ENCODE data around the gene NRCAM.
"Not testable (repeated sequence)": the region's sequence is repeated elsewhere in the genome, so short reads cannot be mapped to it uniquely, and the experiment has no call there.

NRCAM gene

DNA sequence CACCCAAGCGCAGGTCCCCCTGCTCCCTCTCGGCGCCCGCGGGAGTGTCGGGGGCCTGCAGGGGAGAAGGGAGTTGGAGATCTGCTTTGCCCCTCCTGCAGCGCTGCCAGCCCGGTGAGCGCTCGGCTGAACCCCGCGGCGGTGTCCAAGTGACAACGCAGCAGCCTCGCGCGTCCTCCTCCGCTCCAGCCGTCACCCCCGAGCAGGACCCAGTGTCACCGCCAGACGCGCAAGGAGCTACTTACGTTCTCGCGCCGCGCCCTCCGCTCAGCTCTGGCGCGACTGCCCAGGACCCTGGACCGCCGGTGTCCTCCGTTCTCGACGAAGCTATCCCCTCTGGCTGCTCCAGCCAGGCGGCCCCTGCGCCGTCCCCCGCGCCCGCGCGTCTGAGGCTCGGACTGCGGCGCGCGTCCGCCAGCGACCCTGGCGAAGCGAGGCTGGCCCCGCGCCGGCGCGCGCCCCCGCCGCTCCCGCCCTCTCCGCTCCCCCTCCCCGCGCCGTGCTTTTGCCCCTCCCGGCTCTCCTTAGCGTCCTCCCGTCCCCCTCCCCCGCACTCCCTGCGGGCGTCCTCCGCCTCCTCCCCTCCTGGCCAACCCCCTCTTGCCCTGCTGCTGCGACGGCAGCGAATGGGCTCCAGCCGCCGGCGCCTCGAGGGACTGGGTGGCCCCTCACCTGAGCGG is at the start of gene NRCAM:
Gene NRCAM, minus strand, starts transcription at position 439 of the 680 bp plus-strand sequence. CDS start 216,372 bp downstream, outside the sequence.
- DNase-seq, result no peak

- DNase-seq, result not testable (repeated sequence)
Observed at GRCh38 chr7:108504576-108504975, 48.3 kb upstream of the NRCAM start.

DNA sequence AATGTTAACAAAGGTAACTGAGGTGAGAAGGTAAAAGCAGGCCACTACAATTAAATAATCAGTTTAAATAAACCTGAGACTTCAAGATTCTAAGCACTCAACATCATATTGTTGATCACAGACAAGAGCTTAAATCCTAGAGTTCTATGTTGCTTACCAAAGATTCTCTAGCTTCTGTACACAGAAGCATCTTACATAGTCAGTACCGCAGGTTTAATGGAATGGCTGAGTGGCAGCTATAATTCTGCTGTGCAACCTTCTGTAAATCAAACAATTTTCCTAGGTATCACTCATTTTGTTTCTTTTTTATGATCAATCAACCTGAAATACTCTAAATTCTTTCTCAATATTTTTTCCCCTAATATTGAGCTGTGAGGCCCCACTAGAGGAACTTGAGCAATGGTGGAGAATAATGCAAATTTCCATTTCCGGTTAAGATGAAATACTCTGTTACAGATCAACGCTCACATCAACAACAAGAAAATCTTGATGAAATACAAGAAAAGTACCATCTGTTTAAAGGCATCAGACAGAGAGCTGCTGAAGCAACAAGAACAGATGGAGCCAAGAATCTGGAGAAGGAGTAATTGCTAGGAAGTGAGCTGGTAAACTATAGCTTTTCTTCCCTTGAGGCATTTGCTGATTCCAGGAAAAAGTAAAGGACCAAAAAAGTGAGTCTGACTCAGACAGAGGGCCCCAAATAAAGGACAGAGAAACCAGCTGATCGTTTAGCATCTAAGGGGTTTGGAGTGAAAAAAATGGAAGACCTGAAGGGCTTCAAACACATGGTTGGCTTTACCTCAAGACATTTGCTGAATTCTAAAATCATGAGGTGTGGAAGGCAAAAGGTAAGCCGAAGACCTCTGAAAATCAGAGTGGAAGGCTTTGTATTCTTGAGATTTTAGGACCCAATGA is 47.1 kb upstream of the NRCAM start:
- no peak for DNase-seq

- DNase-seq, result no peak
Observed at GRCh38 chr7:108499566-108499965, 43.3 kb upstream of the NRCAM start.

DNA sequence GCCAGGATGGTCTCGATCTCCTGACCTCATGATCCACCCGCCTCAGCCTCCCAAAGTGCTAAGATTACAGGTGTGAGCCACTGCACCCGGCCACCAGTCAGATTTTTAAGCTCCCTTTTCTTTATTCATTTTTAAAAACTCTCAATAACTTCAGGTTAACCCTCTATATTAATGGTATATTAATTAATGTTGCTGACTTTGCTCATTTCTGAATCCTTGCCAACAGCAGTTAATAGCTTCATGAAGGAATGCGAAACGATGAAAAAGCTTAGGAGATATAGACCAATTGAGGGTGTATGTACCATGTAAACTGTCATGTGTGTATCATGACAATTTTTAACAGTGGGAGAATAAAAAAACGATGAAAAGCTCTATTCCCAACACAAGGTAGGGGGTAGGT is 42.2 kb upstream of the NRCAM start:
- no peak for DNase-seq

GRCh38 chr7:108497082-108497725 is 41.0 kb upstream of the NRCAM start:
- no peak for DNase-seq

DNA sequence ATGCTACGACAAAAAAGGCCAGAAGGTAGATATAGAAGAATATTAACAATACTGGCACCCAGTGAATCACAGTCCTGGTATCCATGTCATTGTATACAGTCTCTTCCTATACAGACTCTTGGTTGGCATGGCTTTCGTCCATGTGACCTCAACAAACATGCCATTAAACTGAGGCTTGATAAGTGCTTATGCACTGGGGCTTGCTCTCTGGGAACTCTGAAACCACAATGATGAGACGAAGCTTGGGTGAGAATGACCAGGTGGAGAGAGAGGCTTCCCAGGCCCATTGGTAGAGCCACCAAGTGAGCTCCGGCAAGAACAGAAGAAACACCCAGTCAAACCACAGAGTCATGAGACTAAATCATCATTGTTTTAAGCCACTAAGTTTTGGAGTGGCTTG is 36.5 kb upstream of the NRCAM start:
- no peak for DNase-seq

- no peak for DNase-seq
Observed at GRCh38 chr7:108488768-108489538, 32.7 kb upstream of the NRCAM start.

- no peak for DNase-seq
Observed at GRCh38 chr7:108487646-108488045, 31.4 kb upstream of the NRCAM start.

DNA sequence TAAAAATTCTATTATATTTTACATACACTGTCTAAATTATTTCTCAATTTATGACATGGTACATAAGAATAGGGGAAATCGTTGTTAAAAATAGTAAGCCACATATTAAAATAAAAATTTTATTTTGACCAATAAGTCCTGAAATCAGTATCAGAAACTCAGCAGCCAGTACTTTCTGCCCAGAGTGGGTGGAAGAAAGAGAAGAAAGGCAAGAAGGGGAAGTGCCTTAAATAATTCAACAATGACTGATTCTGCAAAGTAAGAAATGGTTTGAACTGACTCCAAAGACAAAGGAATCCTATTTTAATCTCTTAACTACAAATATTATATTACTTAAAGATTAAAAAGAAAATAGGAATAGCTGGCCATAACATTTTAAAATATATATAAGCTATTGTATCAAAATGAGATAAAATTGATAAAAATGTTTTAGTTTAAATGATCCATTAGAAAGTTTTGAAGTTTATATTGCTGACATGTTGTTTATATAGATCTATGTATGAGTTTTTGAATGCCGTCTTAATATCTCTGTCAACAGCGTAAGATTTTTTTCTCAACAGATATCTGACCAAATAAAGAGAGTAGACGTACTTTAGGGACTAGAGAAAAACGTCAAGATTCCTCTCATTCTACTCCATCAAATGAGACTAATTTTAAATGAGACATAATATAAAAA is 30.2 kb upstream of the NRCAM start:
- no peak for DNase-seq

DNA sequence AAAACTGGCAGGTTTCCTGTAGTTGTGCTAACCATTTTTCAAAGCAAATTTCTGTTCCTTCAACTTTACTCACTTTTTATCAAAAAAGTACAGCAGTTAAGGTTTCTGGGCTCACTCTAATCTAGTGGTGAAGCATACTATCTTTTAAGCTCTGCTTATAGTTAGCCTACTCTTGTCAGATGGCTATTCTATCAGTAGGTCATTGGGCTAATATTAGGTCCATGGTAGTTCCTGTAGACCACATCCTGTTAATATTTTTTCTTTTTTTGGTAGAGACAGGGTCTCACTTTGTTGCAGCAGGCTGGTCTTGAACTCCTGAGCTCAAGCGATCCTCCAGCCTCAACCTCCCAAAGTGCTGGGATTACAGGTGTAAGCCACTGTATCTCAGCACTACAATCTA is 27.9 kb upstream of the NRCAM start:
- DNase-seq, result no peak

- no peak for DNase-seq
Observed at GRCh38 chr7:108480311-108480710, 24.1 kb upstream of the NRCAM start.

DNA sequence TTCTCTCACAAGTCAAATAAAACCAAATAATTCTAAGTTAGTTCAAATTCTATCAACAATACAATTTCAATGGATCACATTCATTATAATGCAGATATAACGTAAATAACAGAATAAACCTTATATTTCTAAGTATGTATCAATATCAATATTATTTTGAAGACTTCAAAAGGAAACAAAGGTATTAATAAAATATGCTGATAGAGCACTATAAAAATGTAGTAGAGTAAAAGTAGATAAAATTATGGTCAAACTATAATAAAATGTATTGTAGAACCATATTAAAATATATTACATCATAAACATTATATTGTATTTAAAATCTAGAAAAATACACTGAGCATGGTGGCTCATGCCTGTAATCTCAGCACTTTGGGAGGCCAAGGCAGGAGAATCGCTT is 23.5 kb upstream of the NRCAM start:
- DNase-seq, result no peak

- no peak for DNase-seq
Observed at GRCh38 chr7:108479118-108479517, 22.9 kb upstream of the NRCAM start.

- no peak for DNase-seq
Observed at GRCh38 chr7:108468246-108468645, 12.0 kb upstream of the NRCAM start.

DNA sequence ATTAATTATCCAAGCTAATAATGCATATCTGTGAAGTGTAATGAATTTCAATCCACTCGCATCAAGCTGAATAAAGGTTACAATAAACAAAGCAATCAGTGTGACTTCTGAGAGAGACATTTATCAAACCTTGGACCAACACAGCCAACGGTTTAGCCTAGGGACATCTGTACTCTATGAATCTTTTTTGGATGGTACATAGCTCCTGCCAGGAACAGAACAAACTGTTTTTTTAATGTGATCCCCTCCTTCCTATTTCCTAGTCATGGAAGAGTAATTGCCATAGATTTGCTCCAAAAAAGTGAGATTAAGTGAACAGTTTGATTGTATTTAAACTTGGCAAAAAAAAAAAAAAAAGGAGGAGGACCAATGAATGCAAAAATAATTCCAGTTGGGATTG is 11.2 kb upstream of the NRCAM start:
- no peak for DNase-seq

DNA sequence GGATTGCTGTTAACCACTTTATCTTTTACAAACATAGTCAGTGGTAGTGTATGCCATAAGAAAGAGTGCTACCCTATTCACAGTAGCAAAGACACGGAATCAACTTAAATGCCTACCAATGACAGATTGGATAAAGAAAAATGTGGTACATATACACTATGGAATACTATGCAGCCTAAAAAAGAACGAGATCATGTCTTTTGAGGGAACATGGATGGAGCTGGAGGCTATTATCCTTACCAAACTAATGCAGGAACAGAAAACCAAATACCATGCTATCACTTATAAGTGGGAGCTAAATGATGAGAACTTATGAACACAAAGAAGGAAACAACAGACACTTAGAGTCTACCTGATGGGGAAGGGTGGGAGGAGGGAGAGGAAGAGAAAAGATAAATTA is 10.1 kb upstream of the NRCAM start:
- DNase-seq, result not testable (repeated sequence)

GRCh38 chr7:108464743-108465142 is 8.5 kb upstream of the NRCAM start:
- no peak for DNase-seq

GRCh38 chr7:108463613-108464012 is 7.4 kb upstream of the NRCAM start:
- DNase-seq, result no peak

GRCh38 chr7:108461840-108462239 is 5.6 kb upstream of the NRCAM start:
- no peak for DNase-seq

DNA sequence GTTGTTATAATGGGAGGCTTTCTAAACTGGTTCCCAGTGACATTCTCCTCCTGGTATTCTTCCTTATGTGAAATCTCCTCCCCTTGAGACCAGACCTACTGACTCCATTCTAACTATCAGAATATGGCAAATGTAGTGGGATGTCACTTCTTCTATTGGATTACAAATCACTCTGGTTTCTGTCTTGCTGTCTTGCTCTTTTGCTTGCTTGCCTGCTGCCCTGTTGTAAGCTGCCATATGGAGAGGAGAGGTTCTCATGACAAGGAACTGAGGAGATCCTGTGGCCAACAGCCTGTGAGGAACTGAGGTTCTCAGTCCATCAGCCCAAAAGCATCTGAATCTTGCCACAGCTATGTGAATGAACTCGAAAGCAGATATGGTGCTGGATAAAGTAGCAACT is 4.7 kb upstream of the NRCAM start:
- DNase-seq, result no peak

DNA sequence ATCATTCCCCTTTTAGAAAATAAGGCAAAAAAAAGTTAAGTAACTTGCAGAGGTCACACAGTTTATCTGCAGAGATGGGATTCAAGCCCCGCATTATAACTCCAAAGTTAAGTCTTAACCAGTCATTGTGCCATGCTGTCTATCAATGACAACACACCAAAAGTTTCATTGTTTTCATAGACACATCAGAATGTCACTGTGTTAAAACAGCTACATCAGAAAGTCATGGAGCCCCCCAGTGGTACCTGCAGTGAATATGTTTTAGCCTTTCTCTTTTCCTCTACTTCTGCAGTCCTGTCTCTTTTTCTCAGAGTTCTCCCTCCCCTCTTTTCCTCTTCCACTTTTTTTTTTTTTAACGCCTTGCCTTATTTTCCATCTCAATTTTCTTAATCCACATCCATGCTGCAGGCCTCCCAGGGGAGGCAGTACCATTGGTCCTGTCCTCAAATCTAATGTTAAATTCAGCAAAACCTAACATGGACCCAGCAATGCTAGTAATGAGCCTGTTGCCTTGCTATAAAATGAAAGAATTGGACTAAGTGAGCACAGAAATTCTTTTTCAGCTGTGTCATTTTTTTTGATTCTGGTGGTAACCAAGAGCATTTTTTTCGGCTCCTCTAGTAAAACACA is 3.8 kb upstream of the NRCAM start:
- DNase-seq, result no peak
